ENCODE data around the gene DLGAP1.

DNA sequence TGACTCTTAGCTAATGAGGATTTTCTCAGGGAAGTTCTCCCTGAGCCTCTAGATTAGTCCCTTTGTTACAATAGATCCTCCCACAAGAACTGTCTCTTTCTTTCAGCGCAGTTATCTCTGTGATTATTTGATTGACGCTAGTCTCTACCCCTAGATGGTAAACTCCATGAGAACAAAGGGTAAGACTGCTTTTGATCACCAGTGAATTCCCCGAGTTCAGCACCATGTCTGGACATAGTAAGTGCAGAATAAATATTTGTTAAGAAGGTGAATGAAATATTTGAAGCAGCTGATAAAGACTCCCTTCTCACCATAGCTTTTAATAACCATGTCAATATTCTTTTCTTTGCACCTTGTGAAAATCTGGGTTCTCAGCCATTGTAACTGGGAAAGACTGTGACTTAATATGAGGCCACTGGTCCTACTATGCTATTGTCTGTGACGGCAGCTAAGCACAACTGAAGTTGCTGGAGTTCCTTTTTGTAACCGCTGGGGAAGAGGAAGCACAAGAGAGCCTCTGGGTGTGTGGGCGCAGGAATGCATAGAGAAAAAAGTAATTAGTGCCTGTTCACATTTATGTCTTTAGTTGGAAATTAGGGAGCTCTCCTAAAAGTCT lies 790.4 kb downstream of the DLGAP1 start:
- TF ChIP-seq, protein P1, sequence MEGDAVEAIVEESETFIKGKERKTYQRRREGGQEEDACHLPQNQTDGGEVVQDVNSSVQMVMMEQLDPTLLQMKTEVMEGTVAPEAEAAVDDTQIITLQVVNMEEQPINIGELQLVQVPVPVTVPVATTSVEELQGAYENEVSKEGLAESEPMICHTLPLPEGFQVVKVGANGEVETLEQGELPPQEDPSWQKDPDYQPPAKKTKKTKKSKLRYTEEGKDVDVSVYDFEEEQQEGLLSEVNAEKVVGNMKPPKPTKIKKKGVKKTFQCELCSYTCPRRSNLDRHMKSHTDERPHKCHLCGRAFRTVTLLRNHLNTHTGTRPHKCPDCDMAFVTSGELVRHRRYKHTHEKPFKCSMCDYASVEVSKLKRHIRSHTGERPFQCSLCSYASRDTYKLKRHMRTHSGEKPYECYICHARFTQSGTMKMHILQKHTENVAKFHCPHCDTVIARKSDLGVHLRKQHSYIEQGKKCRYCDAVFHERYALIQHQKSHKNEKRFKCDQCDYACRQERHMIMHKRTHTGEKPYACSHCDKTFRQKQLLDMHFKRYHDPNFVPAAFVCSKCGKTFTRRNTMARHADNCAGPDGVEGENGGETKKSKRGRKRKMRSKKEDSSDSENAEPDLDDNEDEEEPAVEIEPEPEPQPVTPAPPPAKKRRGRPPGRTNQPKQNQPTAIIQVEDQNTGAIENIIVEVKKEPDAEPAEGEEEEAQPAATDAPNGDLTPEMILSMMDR (IDR thresholded peaks at IDR 0.05), result no peak
- no peak for TF ChIP-seq POLR2A (IDR thresholded peaks at IDR 0.05)

Measured in testis (tissue), 2 donors.